MCF 10A (cell line): ENCODE data around the gene CCDC50. TPM values are rescaled to one million over a fixed set of nuclear protein-coding genes. Genes with fewer than 3 reads are reported as not detected.

Experiments used
- BruUV-seq: library from RNA; stranded (reverse); fragments of 400-500 nt; replicated peaks from 2 replicates; lab custom pipeline; 2021; lab: Mats Ljungman, UMichigan
- CTCF ChIA-PET: fragments of 300-600 bp; sonication (Branson Sonifier 250); formaldehyde crosslinking; extraction: SDS; loops from one replicate; lab custom pipeline; 2021; ENCODE audit warnings: antibody characterized with exemption, inconsistent platforms; lab: Yijun Ruan, JAX
- POLR2A ChIA-PET: fragments of 300-600, 350-650 bp; sonication (Branson Sonifier 250); formaldehyde crosslinking; extraction: SDS; loops from one replicate; lab custom pipeline; 2020; ENCODE audit warnings: antibody characterized with exemption, inconsistent platforms; lab: Yijun Ruan, JAX
- DNase-seq: peaks from one replicate; pipeline ENCODE4 v3.0.0-alpha.2; 2018; ENCODE audit not compliant: unreplicated experiment
- H3K27ac Mint-ChIP-seq: one replicate; pipeline ENCODE4 v1.8.0; 2022; ENCODE audit warnings: mild to moderate bottlenecking, low read depth, mixed read lengths; ENCODE audit not compliant: unreplicated experiment
- H3K27me3 Mint-ChIP-seq: one replicate; pipeline ENCODE4 v1.8.0; 2022; ENCODE audit warnings: mixed read lengths; ENCODE audit not compliant: insufficient read depth, unreplicated experiment
- H3K36me3 Mint-ChIP-seq: one replicate; pipeline ENCODE4 v1.8.0; 2022; ENCODE audit warnings: mild to moderate bottlenecking, moderate library complexity, mixed read lengths; ENCODE audit not compliant: insufficient read depth, unreplicated experiment
- H3K4me1 Mint-ChIP-seq: one replicate; pipeline ENCODE4 v1.8.0; 2022; ENCODE audit warnings: mixed read lengths; ENCODE audit not compliant: insufficient read depth, unreplicated experiment
- H3K4me3 Mint-ChIP-seq: one replicate; pipeline ENCODE4 v1.8.0; 2022; ENCODE audit warnings: mild to moderate bottlenecking, moderate library complexity, mixed read lengths; ENCODE audit not compliant: unreplicated experiment
- H3K9me3 Mint-ChIP-seq: one replicate; pipeline ENCODE4 v1.8.0; 2022; ENCODE audit warnings: mixed read lengths; ENCODE audit not compliant: unreplicated experiment
- intact Hi-C: fragments of 100-400 bp; cut with micrococcal nuclease; formaldehyde crosslinking; loops from 2 replicates; pipeline ENCODE4 v1.14.1; 2022
- total RNA-seq: library from RNA; stranded (reverse); gene quantifications from 2 replicates; pipeline ENCODE4 v1.2.3, GENCODE V29; 2022
- TF ChIP-seq, protein P1 (sequence below): fragments of 200-600 bp; IDR thresholded peaks from one replicate; pipeline ENCODE4 v1.8.0; 2022; ENCODE audit warnings: antibody characterized with exemption, mild to moderate bottlenecking; ENCODE audit not compliant: unreplicated experiment

Gene CCDC50
- total RNA-seq, 1 experiment from 2014 or later, result 115 TPM

DNA sequence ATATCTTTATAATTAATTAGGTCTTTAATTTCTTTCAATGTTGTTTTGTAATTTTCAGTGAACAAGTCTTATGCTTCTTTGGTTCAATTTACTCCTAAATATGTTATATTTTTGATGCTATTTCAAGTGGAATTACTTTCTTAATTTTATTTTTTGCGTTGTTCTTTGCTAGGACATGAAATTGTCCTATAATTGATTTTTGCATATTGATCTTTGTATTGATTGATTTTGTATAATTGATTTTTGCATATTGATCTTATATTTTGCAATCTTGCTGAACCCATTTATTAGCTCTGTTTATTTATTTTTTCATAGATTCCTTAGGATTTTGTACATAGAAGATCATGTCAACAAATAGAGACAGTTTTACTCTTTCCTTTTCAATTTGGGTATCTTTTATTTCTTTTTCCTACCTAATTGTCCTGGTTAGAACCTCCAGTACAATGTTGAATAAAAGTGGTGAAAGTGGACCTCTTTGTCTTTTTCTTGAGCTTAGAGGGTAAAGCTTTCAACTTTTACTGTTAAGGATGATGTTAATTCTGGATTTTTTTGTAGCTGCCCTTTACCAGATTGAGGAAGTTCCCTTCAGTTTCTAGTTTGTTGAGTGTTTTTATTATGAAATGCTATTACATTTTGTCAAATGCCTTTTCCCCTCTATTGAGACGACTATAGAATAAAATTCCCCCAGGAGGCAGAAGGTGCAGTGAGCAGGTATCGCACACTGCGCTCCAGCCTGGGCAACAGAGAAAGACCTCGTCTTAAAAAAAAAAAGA lies 36.8 kb upstream of the CCDC50 start:
- CTCF ChIA-PET, result no interaction called here
- no peak overlapping the region for H3K4me3 Mint-ChIP-seq

DNA sequence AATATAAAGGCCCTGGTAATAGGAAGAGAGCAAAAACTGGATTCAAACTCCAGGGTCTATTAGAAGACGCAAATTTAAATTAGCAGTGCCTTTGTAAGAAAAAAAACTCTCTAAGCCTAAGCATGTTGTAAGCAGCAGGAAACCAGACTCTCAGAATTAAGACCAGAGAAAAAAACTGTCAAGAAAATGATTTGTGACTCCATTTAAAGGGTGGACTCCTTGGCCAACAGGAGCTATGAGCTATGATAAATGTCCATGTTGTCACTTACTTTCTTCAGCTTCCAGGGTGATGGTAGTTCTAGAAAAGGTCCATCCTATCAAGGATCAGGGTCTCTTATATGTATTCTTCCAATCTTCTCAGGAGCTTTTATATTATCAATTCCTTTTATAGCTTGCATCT lies 34.9 kb upstream of the CCDC50 start:
- ChIA-PET CTCF (no interaction called here), POLR2A (interaction anchor here (0.7 kb wide), 1 partner anchor 25 kb away, joined by 3 read pairs; no protein-coding TSS in a partner anchor)
- BruUV-seq, result no TSS peak
- Mint-ChIP-seq H3K4me3 (no peak overlapping the region), H3K27ac (no peak overlapping the region), H3K9me3 (no peaks in the 10 kb centered on the region), H3K36me3 (no peaks in the 10 kb centered on the region), H3K4me1 (no peaks in the 10 kb centered on the region), H3K27me3 (no peaks in the 10 kb centered on the region)
- TF ChIP-seq, protein P1, sequence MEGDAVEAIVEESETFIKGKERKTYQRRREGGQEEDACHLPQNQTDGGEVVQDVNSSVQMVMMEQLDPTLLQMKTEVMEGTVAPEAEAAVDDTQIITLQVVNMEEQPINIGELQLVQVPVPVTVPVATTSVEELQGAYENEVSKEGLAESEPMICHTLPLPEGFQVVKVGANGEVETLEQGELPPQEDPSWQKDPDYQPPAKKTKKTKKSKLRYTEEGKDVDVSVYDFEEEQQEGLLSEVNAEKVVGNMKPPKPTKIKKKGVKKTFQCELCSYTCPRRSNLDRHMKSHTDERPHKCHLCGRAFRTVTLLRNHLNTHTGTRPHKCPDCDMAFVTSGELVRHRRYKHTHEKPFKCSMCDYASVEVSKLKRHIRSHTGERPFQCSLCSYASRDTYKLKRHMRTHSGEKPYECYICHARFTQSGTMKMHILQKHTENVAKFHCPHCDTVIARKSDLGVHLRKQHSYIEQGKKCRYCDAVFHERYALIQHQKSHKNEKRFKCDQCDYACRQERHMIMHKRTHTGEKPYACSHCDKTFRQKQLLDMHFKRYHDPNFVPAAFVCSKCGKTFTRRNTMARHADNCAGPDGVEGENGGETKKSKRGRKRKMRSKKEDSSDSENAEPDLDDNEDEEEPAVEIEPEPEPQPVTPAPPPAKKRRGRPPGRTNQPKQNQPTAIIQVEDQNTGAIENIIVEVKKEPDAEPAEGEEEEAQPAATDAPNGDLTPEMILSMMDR, result no peak
- no peak for DNase-seq
- intact Hi-C loops, result no loop called here

More for the DNA sequence above, 36.8 kb upstream of the CCDC50 start:
- TF ChIP-seq, protein P1, result no peak
- intact Hi-C loops, result no loop called here
- H3K4me1 Mint-ChIP-seq, result no peaks in the 10 kb centered on the region
- DNase-seq, result no peak
- no peaks in the 10 kb centered on the region for H3K36me3 Mint-ChIP-seq
- H3K27me3 Mint-ChIP-seq, result no peaks in the 10 kb centered on the region
- no peaks in the 10 kb centered on the region for H3K9me3 Mint-ChIP-seq
- BruUV-seq, result no TSS peak
- POLR2A ChIA-PET, result interaction anchor here (1.3 kb wide), 1 partner anchor 9 kb away, joined by 3 read pairs; no protein-coding TSS in a partner anchor
- no peak overlapping the region for H3K27ac Mint-ChIP-seq

DNA sequence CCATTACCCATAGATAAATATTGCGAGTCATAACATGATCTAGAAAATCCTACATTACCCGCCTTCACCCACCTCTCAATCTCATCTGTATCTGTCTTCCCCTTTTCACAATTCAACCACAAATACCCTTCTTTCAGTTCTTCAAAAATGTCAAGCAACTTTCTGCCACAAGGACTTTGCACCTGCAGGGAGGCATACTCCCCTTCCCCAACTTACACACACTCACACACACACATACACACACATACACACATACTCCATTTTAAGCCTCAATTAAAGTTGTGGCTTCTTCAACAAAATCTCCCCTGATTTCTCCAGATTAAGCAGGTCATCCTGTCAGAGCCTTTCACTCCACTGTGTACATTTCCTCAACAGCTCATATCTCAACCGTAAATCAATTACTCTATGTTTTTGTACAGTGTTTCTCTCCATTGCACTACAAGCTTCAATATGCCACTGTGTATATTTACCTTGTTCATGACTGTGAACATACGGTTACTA lies 33.1 kb upstream of the CCDC50 start:
- CTCF ChIA-PET, result no interaction called here
- POLR2A ChIA-PET, result interaction anchor here (0.5 kb wide), 1 partner anchor 161 kb away, joined by 3 read pairs; no protein-coding TSS in a partner anchor
- Mint-ChIP-seq H3K4me1 (no peaks in the 10 kb centered on the region), H3K27ac (no peak overlapping the region), H3K36me3 (no peaks in the 10 kb centered on the region), H3K9me3 (no peaks in the 10 kb centered on the region), H3K27me3 (no peaks in the 10 kb centered on the region), H3K4me3 (no peak overlapping the region)
- no peak for DNase-seq
- no TSS peak for BruUV-seq
- intact Hi-C loops, result no loop called here
- TF ChIP-seq, protein P1, result no peak

DNA sequence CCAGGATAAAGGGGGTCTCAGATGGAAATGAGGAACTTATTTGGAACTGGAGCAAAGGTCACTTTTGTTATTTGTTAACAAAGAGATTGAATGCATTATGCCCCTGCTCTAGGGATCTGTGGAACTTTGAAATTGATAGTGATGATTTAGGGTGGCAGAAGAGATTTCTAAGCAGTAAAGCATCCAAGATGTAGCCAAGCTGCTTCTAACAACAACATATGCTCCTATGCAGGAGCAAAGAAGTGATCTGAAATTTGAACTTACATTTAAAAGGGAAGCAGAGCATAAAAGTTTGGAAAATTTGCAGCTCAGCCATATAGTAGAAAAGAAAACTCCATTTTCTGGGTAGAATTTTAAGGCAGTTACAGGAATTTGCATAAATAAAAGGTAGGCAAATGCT lies 30.3 kb upstream of the CCDC50 start:
- Mint-ChIP-seq H3K36me3 (no peaks in the 10 kb centered on the region), H3K4me3 (no peak overlapping the region), H3K4me1 (no peaks in the 10 kb centered on the region), H3K27me3 (no peaks in the 10 kb centered on the region), H3K9me3 (no peaks in the 10 kb centered on the region), H3K27ac (no peak overlapping the region)
- DNase-seq, result no peak
- intact Hi-C loops, result no loop called here
- ChIA-PET POLR2A (interaction anchor here (1.1 kb wide), 1 partner anchor 12 kb away, joined by 4 read pairs; no protein-coding TSS in a partner anchor), CTCF (no interaction called here)
- BruUV-seq, result no TSS peak
- TF ChIP-seq, protein P1, result no peak
